Measurements from ENCODE around the gene DCLK1. TPM values are rescaled to one million over a fixed set of nuclear protein-coding genes. Genes with fewer than 3 reads are reported as not detected.

DCLK1 gene
- total and polyA plus RNA-seq, 10 of the 15 experiments (the other 5 are each of a cell fraction or from before 2014, with no cell fraction given): not detected

- 26% methylated on average over 5 of the region's 5 CpGs for WGBS (ENCODE audit: insufficient coverage, insufficient replicate concordance, low lambda C conversion rate, missing lambda C conversion rate)
- in situ Hi-C loops (cut with MboI): no loop called here
- no peak for TF ChIP-seq SREBF1 (IDR thresholded peaks at IDR 0.05; ENCODE audit: low read length)
- TF ChIP-seq MEF2B (IDR thresholded peaks at IDR 0.05; ENCODE audit: partially characterized antibody, poor library complexity, severe bottlenecking): no peak
- TF ChIP-seq MAX (IDR thresholded peaks at IDR 0.05; ENCODE audit: low read depth, low read length): no peak
- no peak for TF ChIP-seq RB1 (IDR thresholded peaks at IDR 0.05; ENCODE audit: borderline replicate concordance)
- TF ChIP-seq CREB1 (IDR thresholded peaks at IDR 0.05; ENCODE audit: low read depth): no peak
- TF ChIP-seq PML (IDR thresholded peaks at IDR 0.05; ENCODE audit: low read length): no peak
- TF ChIP-seq RBBP5 (conservative IDR thresholded peaks at IDR 0.05): no peak
- TF ChIP-seq PKNOX1 (IDR thresholded peaks at IDR 0.05): no peak
- no peak for TF ChIP-seq CUX1 (IDR thresholded peaks at IDR 0.05; ENCODE audit: insufficient replicate concordance, low read depth, low read length)
- TF ChIP-seq ATF3 (IDR thresholded peaks at IDR 0.05; ENCODE audit: borderline replicate concordance, extremely low read depth, low read depth, low read length): no peak
- TF ChIP-seq EP300 (IDR thresholded peaks at IDR 0.05; ENCODE audit: borderline replicate concordance in 1 of 2, control insufficient read depth in 1 of 2, low read depth in 2 of 2, low read length in 2 of 2): no peak
- TF ChIP-seq NFIC (IDR thresholded peaks at IDR 0.05; ENCODE audit: low read depth, low read length): no peak
- no peak for TF ChIP-seq NFXL1 (IDR thresholded peaks at IDR 0.05; ENCODE audit: borderline replicate concordance)
- TF ChIP-seq GATAD2B (conservative IDR thresholded peaks at IDR 0.05; ENCODE audit: low read depth): no peak
Measured at GRCh38 chr13:35723053-35723461, 408.1 kb downstream of the DCLK1 start.

More at GRCh38 chr13:35723053-35723461, 408.1 kb downstream of the DCLK1 start:
- ATAC-seq (no peak), DNase-seq (ENCODE audit: low read depth, low spot score) (no peak), FAIRE-seq (no peak)
- Histone ChIP-seq H3K9ac (ENCODE audit: control insufficient read depth, insufficient read depth, low read length) (no peak overlapping the region), H3K79me2 (ENCODE audit: control insufficient read depth, insufficient read depth, low read length) (no peaks in the 10 kb centered on the region), H3K4me2 (ENCODE audit: control insufficient read depth, insufficient read depth) (no peak overlapping the region), H3K9me3 (replicated peaks; ENCODE audit: control insufficient read depth, insufficient read depth, low read length) (no peaks in the 10 kb centered on the region), H3K4me3 (no peak overlapping the region), H3K4me1 (ENCODE audit: control insufficient read depth, insufficient read depth, low read length) (no peaks in the 10 kb centered on the region), H3K36me3 (ENCODE audit: control insufficient read depth in 2 of 2, insufficient read depth in 2 of 2, low read length in 1 of 2) (no peaks in the 10 kb centered on the region), H4K20me1 (ENCODE audit: control insufficient read depth, insufficient read depth) (no peaks in the 10 kb centered on the region), H2AFZ (ENCODE audit: control insufficient read depth, low read depth, low read length) (no peak overlapping the region), H3K27ac (ENCODE audit: control insufficient read depth, insufficient read depth) (no peak overlapping the region), H3K27me3 (replicated peaks in 1 of 2; ENCODE audit: control insufficient read depth in 2 of 2, insufficient read depth in 2 of 2, low read length in 1 of 2) (no peaks in the 10 kb centered on the region; a peak in 1 of 4 replicates)
- ChIA-PET CTCF (interaction anchor here (1.2 to 2.6 kb wide), 6 partner anchors 9 to 95 kb away, joined by 3 to 18 read pairs (median 6); no protein-coding TSS in a partner anchor), RAD21 (ENCODE audit: unreplicated experiment) (interaction anchor here (1.0 to 3.1 kb wide), 4 partner anchors 66 to 94 kb away, joined by 3 to 14 read pairs (median 4); no protein-coding TSS in a partner anchor), POLR2A (no interaction called here), SMC1A (ENCODE audit: uncharacterized antibody, unreplicated experiment) (interaction anchor here (1.0 to 3.6 kb wide), 7 partner anchors 45 to 97 kb away, joined by 3 to 15 read pairs (median 3); no protein-coding TSS in a partner anchor)
- BruUV-seq (replicated peaks): no TSS peak
- intact Hi-C loops (cut with micrococcal nuclease; ENCODE audit: unreplicated experiment): loop anchor here (5.0 kb wide), 1 partner anchor 64 kb away; no protein-coding TSS in a partner anchor
